Dendritic cell treated with granulocyte-macrophage colony-stimulating factor and Interleukin-4, amounts not matched to agents 40 ng/mL and 50 ng/mL, for 4 days (primary cell): ENCODE data around the gene RBCK1.
"Not testable (repeated sequence)": the region's sequence is repeated elsewhere in the genome, so short reads cannot be mapped to it uniquely, and the experiment has no call there.

ENCODE experiments used
- H3K27ac Mint-ChIP-seq: one replicate; pipeline ENCODE4 v1.8.0; 2022; ENCODE audit warnings: mild to moderate bottlenecking, mixed read lengths
- H3K27me3 Mint-ChIP-seq: one replicate; pipeline ENCODE4 v1.8.0; 2022; ENCODE audit warnings: mild to moderate bottlenecking, mixed read lengths
- H3K36me3 Mint-ChIP-seq: one replicate; pipeline ENCODE4 v1.8.0; 2022; ENCODE audit warnings: low read depth, mixed read lengths
- H3K4me1 Mint-ChIP-seq: one replicate; pipeline ENCODE4 v1.8.0; 2022; ENCODE audit warnings: low read depth, mixed read lengths
- H3K4me3 Mint-ChIP-seq: one replicate; pipeline ENCODE4 v1.8.0; 2022; ENCODE audit warnings: mild to moderate bottlenecking, moderate library complexity, mixed read lengths
- H3K9me3 Mint-ChIP-seq: one replicate; pipeline ENCODE4 v1.8.0; 2022; ENCODE audit warnings: mixed read lengths
- intact Hi-C: fragments of 100-400 bp; cut with micrococcal nuclease; formaldehyde crosslinking; loops from one replicate; pipeline ENCODE4 v1.15.0; 2022

Gene RBCK1

GRCh38 chr20:437787-438486 is 29.8 kb downstream of the RBCK1 start:
- Mint-ChIP-seq H3K27me3 (no peaks in the 10 kb centered on the region), H3K27ac (peak overlapping the region; percentile 38), H3K9me3 (no peaks in the 10 kb centered on the region), H3K4me3 (no peak overlapping the region), H3K4me1 (peaks cover 40% of the 10 kb centered on the region), H3K36me3 (peaks cover 100% of the 10 kb centered on the region)
- intact Hi-C loops: no loop called here

- intact Hi-C loops: no loop called here
- H3K36me3 Mint-ChIP-seq: peaks cover 100% of the 10 kb centered on the region
- no peak overlapping the region for H3K4me3 Mint-ChIP-seq
- H3K27ac Mint-ChIP-seq: peak overlapping the region; percentile 38
- peaks cover 35% of the 10 kb centered on the region for H3K4me1 Mint-ChIP-seq
- H3K27me3 Mint-ChIP-seq: no peaks in the 10 kb centered on the region
- H3K9me3 Mint-ChIP-seq: no peaks in the 10 kb centered on the region
These were observed 30.7 kb downstream of the RBCK1 start for GRCh38 chr20:438571-439469.

- intact Hi-C loops: no loop called here
- no peaks in the 10 kb centered on the region for H3K27me3 Mint-ChIP-seq
- H3K4me1 Mint-ChIP-seq: peaks cover 26% of the 10 kb centered on the region
- H3K27ac Mint-ChIP-seq: no peak overlapping the region
- H3K9me3 Mint-ChIP-seq: no peaks in the 10 kb centered on the region
- peaks cover 100% of the 10 kb centered on the region for H3K36me3 Mint-ChIP-seq
- no peak overlapping the region for H3K4me3 Mint-ChIP-seq
These were observed 32.0 kb downstream of the RBCK1 start for GRCh38 chr20:440148-440547.

- Mint-ChIP-seq H3K4me1 (peaks cover 26% of the 10 kb centered on the region), H3K9me3 (no peaks in the 10 kb centered on the region), H3K27me3 (no peaks in the 10 kb centered on the region), H3K36me3 (peaks cover 98% of the 10 kb centered on the region), H3K4me3 (no peak overlapping the region), H3K27ac (no peak overlapping the region)
- intact Hi-C loops: no loop called here
These were observed 32.5 kb downstream of the RBCK1 start for GRCh38 chr20:440636-441035.

- Mint-ChIP-seq H3K27me3 (no peaks in the 10 kb centered on the region), H3K36me3 (peaks cover 87% of the 10 kb centered on the region), H3K4me3 (no peak overlapping the region), H3K9me3 (no peaks in the 10 kb centered on the region), H3K27ac (no peak overlapping the region), H3K4me1 (peaks cover 20% of the 10 kb centered on the region)
- intact Hi-C loops: no loop called here
These were observed 35.2 kb downstream of the RBCK1 start for GRCh38 chr20:443223-443775.

GRCh38 chr20:444117-444516 is 36.0 kb downstream of the RBCK1 start:
- Mint-ChIP-seq H3K9me3 (no peaks in the 10 kb centered on the region), H3K27me3 (no peaks in the 10 kb centered on the region), H3K4me3 (no peak overlapping the region), H3K4me1 (peaks cover 11% of the 10 kb centered on the region), H3K36me3 (peaks cover 79% of the 10 kb centered on the region), H3K27ac (no peak overlapping the region)
- intact Hi-C loops: no loop called here

- no peak overlapping the region for H3K4me3 Mint-ChIP-seq
- no peaks in the 10 kb centered on the region for H3K9me3 Mint-ChIP-seq
- intact Hi-C loops: no loop called here
- no peak overlapping the region for H3K27ac Mint-ChIP-seq
- H3K27me3 Mint-ChIP-seq: no peaks in the 10 kb centered on the region
- H3K4me1 Mint-ChIP-seq: peaks cover 3% of the 10 kb centered on the region
- peaks cover 70% of the 10 kb centered on the region for H3K36me3 Mint-ChIP-seq
These were observed 36.8 kb downstream of the RBCK1 start for GRCh38 chr20:444862-445426.

- H3K9me3 Mint-ChIP-seq: no peaks in the 10 kb centered on the region
- H3K4me1 Mint-ChIP-seq: no peaks in the 10 kb centered on the region
- H3K27me3 Mint-ChIP-seq: no peaks in the 10 kb centered on the region
- no peak overlapping the region for H3K4me3 Mint-ChIP-seq
- H3K27ac Mint-ChIP-seq: no peak overlapping the region
- intact Hi-C loops: no loop called here
- H3K36me3 Mint-ChIP-seq: peaks cover 64% of the 10 kb centered on the region
These were observed 37.6 kb downstream of the RBCK1 start for GRCh38 chr20:445514-446336.

GRCh38 chr20:452021-452420 is 43.9 kb downstream of the RBCK1 start:
- intact Hi-C loops, H3K9me3 Mint-ChIP-seq, H3K27me3 Mint-ChIP-seq, H3K4me1 Mint-ChIP-seq, H3K27ac Mint-ChIP-seq, H3K4me3 Mint-ChIP-seq: not testable (repeated sequence)
- peaks cover 22% of the 10 kb centered on the region for H3K36me3 Mint-ChIP-seq

GRCh38 chr20:454951-455350 is 46.9 kb downstream of the RBCK1 start:
- intact Hi-C loops: no loop called here

GRCh38 chr20:458776-459175 is 50.7 kb downstream of the RBCK1 start:
- H3K4me1 Mint-ChIP-seq: peaks cover 36% of the 10 kb centered on the region
- H3K27me3 Mint-ChIP-seq: no peaks in the 10 kb centered on the region
- no peak overlapping the region for H3K4me3 Mint-ChIP-seq
- peak overlapping the region; percentile 50 for H3K27ac Mint-ChIP-seq
- intact Hi-C loops: no loop called here
- no peaks in the 10 kb centered on the region for H3K9me3 Mint-ChIP-seq
- peaks cover 16% of the 10 kb centered on the region for H3K36me3 Mint-ChIP-seq

More at GRCh38 chr20:454951-455350, 46.9 kb downstream of the RBCK1 start:
- no peak overlapping the region for H3K4me3 Mint-ChIP-seq
- H3K9me3 Mint-ChIP-seq: no peaks in the 10 kb centered on the region
- H3K27me3 Mint-ChIP-seq: no peaks in the 10 kb centered on the region
- H3K4me1 Mint-ChIP-seq: peaks cover 14% of the 10 kb centered on the region
- peaks cover 31% of the 10 kb centered on the region for H3K36me3 Mint-ChIP-seq
- H3K27ac Mint-ChIP-seq: no peak overlapping the region

- no peaks in the 10 kb centered on the region for H3K27me3 Mint-ChIP-seq
- H3K4me3 Mint-ChIP-seq: no peak overlapping the region
- H3K9me3 Mint-ChIP-seq: no peaks in the 10 kb centered on the region
- no peak overlapping the region for H3K27ac Mint-ChIP-seq
- H3K36me3 Mint-ChIP-seq: peaks cover 16% of the 10 kb centered on the region
- intact Hi-C loops: loop anchor here (5.0 kb wide), 1 partner anchor 53 kb away; the partner anchor contains the start of gene RBCK1
- H3K4me1 Mint-ChIP-seq: peaks cover 36% of the 10 kb centered on the region
These were observed 52.1 kb downstream of the RBCK1 start for GRCh38 chr20:460180-460579.

- Mint-ChIP-seq H3K4me3 (no peak overlapping the region), H3K27ac (no peak overlapping the region), H3K4me1 (peaks cover 36% of the 10 kb centered on the region), H3K36me3 (peaks cover 16% of the 10 kb centered on the region), H3K9me3 (no peaks in the 10 kb centered on the region), H3K27me3 (no peaks in the 10 kb centered on the region)
- intact Hi-C loops: loop anchor here (5.0 kb wide), 1 partner anchor 53 kb away; the partner anchor contains the start of gene RBCK1
These were observed 52.6 kb downstream of the RBCK1 start for GRCh38 chr20:460707-461106.
